NT2/D1 (cell line): ENCODE results near the gene MAML3.

Experiments used
- DNase-seq: peaks from one replicate; pipeline ENCODE4 v3.0.0-alpha.2; 2011; ENCODE audit warnings: low read depth, low spot score
- H3K27me3 ChIP-seq: 2 replicates; pipeline ENCODE4 v1.6.0; 2011; ENCODE audit warnings: mild to moderate bottlenecking; ENCODE audit not compliant: insufficient read length, insufficient read depth
- H3K36me3 ChIP-seq: 2 replicates; pipeline ENCODE4 v1.6.1; 2011; ENCODE audit warnings: mild to moderate bottlenecking, low read length, mixed read lengths; ENCODE audit not compliant: insufficient read depth, insufficient read length
- H3K4me1 ChIP-seq: 2 replicates; pipeline ENCODE4 v1.5.1; 2011; ENCODE audit not compliant: insufficient read depth, insufficient read length
- H3K4me3 ChIP-seq: 2 replicates; pipeline ENCODE4 v1.5.1; 2011; ENCODE audit warnings: low read depth; ENCODE audit not compliant: insufficient read length
- H3K9ac ChIP-seq: 2 replicates; pipeline ENCODE4 v1.6.0; 2011; ENCODE audit warnings: low read depth; ENCODE audit not compliant: insufficient read length
- H3K9me3 ChIP-seq: 2 replicates; pipeline ENCODE4 v1.5.1; 2011; ENCODE audit warnings: mild to moderate bottlenecking, low read length; ENCODE audit not compliant: insufficient read depth
- SUZ12 ChIP-seq: IDR thresholded peaks from 2 replicates; pipeline ENCODE4 v1.6.1; 2011; ENCODE audit not compliant: insufficient read length, insufficient read depth; ENCODE audit errors: extremely low read depth
- YY1 ChIP-seq: IDR thresholded peaks from 2 replicates; pipeline ENCODE4 v1.6.1; 2011; ENCODE audit not compliant: insufficient read length, insufficient read depth
- ZNF274 ChIP-seq: IDR thresholded peaks from 2 replicates; pipeline ENCODE4 v1.6.1; 2011; ENCODE audit warnings: mild to moderate bottlenecking, low read depth, low read length

MAML3 gene

GRCh38 chr4:139801895-139802294 lies 352.1 kb downstream of the MAML3 start:
- H3K9me3 ChIP-seq, result no peaks in the 10 kb centered on the region
- H3K4me3 ChIP-seq, result no peak overlapping the region
- H3K4me1 ChIP-seq, result no peaks in the 10 kb centered on the region
- no peak for TF ChIP-seq YY1
- no peak for TF ChIP-seq SUZ12
- no peak for TF ChIP-seq ZNF274
- H3K36me3 ChIP-seq, result no peaks in the 10 kb centered on the region
- H3K9ac ChIP-seq, result no peak overlapping the region
- no peak for DNase-seq
- no peaks in the 10 kb centered on the region for H3K27me3 ChIP-seq

GRCh38 chr4:139800082-139800481 lies 353.9 kb downstream of the MAML3 start:
- Histone ChIP-seq H3K4me3 (no peak overlapping the region), H3K9me3 (no peaks in the 10 kb centered on the region), H3K4me1 (no peaks in the 10 kb centered on the region), H3K36me3 (no peaks in the 10 kb centered on the region), H3K27me3 (no peaks in the 10 kb centered on the region), H3K9ac (no peak overlapping the region)
- no peak for DNase-seq
- TF ChIP-seq YY1 (no peak), ZNF274 (no peak), SUZ12 (no peak)

- Histone ChIP-seq H3K4me1 (no peaks in the 10 kb centered on the region), H3K4me3 (no peak overlapping the region), H3K27me3 (no peaks in the 10 kb centered on the region), H3K9ac (no peak overlapping the region), H3K36me3 (no peaks in the 10 kb centered on the region), H3K9me3 (no peaks in the 10 kb centered on the region)
- TF ChIP-seq SUZ12 (no peak), ZNF274 (no peak), YY1 (no peak)
- no peak for DNase-seq
Observed at GRCh38 chr4:139799615-139800014, 354.4 kb downstream of the MAML3 start.

GRCh38 chr4:139798456-139798855 lies 355.5 kb downstream of the MAML3 start:
- Histone ChIP-seq H3K4me3 (no peak overlapping the region), H3K4me1 (no peaks in the 10 kb centered on the region), H3K36me3 (no peaks in the 10 kb centered on the region), H3K27me3 (no peaks in the 10 kb centered on the region), H3K9me3 (no peaks in the 10 kb centered on the region), H3K9ac (no peak overlapping the region)
- no peak for DNase-seq
- TF ChIP-seq ZNF274 (no peak), SUZ12 (no peak), YY1 (no peak)

GRCh38 chr4:139797287-139797686 lies 356.7 kb downstream of the MAML3 start:
- H3K9me3 ChIP-seq, result no peaks in the 10 kb centered on the region
- no peak overlapping the region for H3K4me3 ChIP-seq
- no peaks in the 10 kb centered on the region for H3K4me1 ChIP-seq
- H3K9ac ChIP-seq, result no peak overlapping the region
- no peaks in the 10 kb centered on the region for H3K27me3 ChIP-seq
- H3K36me3 ChIP-seq, result no peaks in the 10 kb centered on the region
- no peak for DNase-seq
- TF ChIP-seq SUZ12 (no peak), YY1 (no peak), ZNF274 (no peak)

GRCh38 chr4:139795527-139796314 lies 358.3 kb downstream of the MAML3 start:
- Histone ChIP-seq H3K36me3 (no peaks in the 10 kb centered on the region), H3K9me3 (no peaks in the 10 kb centered on the region), H3K9ac (no peak overlapping the region), H3K4me1 (no peaks in the 10 kb centered on the region), H3K27me3 (no peaks in the 10 kb centered on the region), H3K4me3 (no peak overlapping the region)
- TF ChIP-seq YY1, result no peak
- no peak for TF ChIP-seq SUZ12
- no peak for TF ChIP-seq ZNF274
- DNase-seq, result no peak

GRCh38 chr4:139794158-139794954 lies 359.6 kb downstream of the MAML3 start:
- Histone ChIP-seq H3K27me3 (no peaks in the 10 kb centered on the region), H3K9me3 (no peaks in the 10 kb centered on the region), H3K9ac (no peak overlapping the region), H3K36me3 (no peaks in the 10 kb centered on the region), H3K4me1 (no peaks in the 10 kb centered on the region), H3K4me3 (no peak overlapping the region)
- TF ChIP-seq ZNF274 (no peak), SUZ12 (no peak), YY1 (no peak)
- DNase-seq, result no peak
